HepG2 (cell line): Measurements from ENCODE around the gene NPBWR2. TPM values are rescaled to one million over a fixed set of nuclear protein-coding genes. Genes with fewer than 3 reads are reported as not detected.

Experiments used
- CC2D1A ChIP-seq: sonication (generic); formaldehyde crosslinking; IDR thresholded peaks from 2 replicates; pipeline ENCODE4 v1.8.1; 2023; ENCODE audit warnings: mild to moderate bottlenecking, missing genetic modification reagents
- HCFC1 ChIP-seq: fragments of 150-350 bp; IDR thresholded peaks from 2 replicates; pipeline ENCODE4 v1.6.1; 2014; ENCODE audit warnings: low read depth, low read length
- HDAC6 ChIP-seq: fragments of 200-600 bp; sonication (generic); IDR thresholded peaks from 2 replicates; pipeline ENCODE4 v1.7.0; 2017; ENCODE audit warnings: mild to moderate bottlenecking, antibody characterized with exemption, low read length, low read depth
- HMG20B ChIP-seq: conservative IDR thresholded peaks from 2 replicates; pipeline ENCODE4 v1.6.1; 2016; ENCODE audit warnings: missing genetic modification reagents, missing compliant biosample characterization
- MBNL3 ChIP-seq: fragments of 250-450 bp; sonication (Bioruptor Pico); conservative IDR thresholded peaks from 2 replicates; pipeline ENCODE4 v1.8.0; 2022; ENCODE audit warnings: mild to moderate bottlenecking, inconsistent platforms
- PLRG1 ChIP-seq: fragments of 450-650 bp; conservative IDR thresholded peaks from 2 replicates; pipeline ENCODE4 v1.6.1; 2016
- TEAD2 ChIP-seq: sonication (generic); formaldehyde crosslinking; IDR thresholded peaks from 2 replicates; pipeline ENCODE4 v1.9.0; 2021; ENCODE audit warnings: missing genetic modification reagents
- ZNF121 ChIP-seq: sonication (generic); formaldehyde crosslinking; IDR thresholded peaks from 2 replicates; pipeline ENCODE4 v1.5.0; 2020; ENCODE audit warnings: mild to moderate bottlenecking, missing genetic modification reagents
- ZNF383 ChIP-seq: sonication (generic); formaldehyde crosslinking; IDR thresholded peaks from 2 replicates; pipeline ENCODE4 v1.4.0; 2020; ENCODE audit warnings: missing genetic modification reagents, mild to moderate bottlenecking, borderline replicate concordance
- polyA plus RNA-seq, 8 experiments: library from polyadenylated mRNA; depleted of rRNA in 3 of 8; stranded (reverse) in 7 of 8; unstranded in 1 of 8; fragments of >200 nt; fragmentation: Illumina TruSeq in 4 of 8; extraction: Trizol in 4 of 8; gene quantifications; 2 replicates each; pipeline versions ENCODE4 v1.2.1 to v1.2.3, GENCODE V29; 2011 to 2016; ENCODE audit warnings: low read depth in 4 of 8, missing spikeins in 1 of 8, mixed read lengths in 1 of 8; ENCODE audit not compliant: insufficient read depth in 1 of 8
- total RNA-seq, 5 experiments: library from RNA; depleted of rRNA; stranded (reverse); fragments of >200 nt; fragmentation: Illumina TruSeq; extraction: Trizol; gene quantifications; 2 replicates each; pipeline ENCODE4 v1.2.3, GENCODE V29; 2016; ENCODE audit warnings: low read depth in 1 of 5
- TF ChIP-seq, protein P1 (sequence below): sonication (generic); formaldehyde crosslinking; IDR thresholded peaks from 2 replicates; pipeline ENCODE4 v1.4.0; 2020; ENCODE audit warnings: mild to moderate bottlenecking, missing genetic modification reagents
- TF ChIP-seq, protein P2 (sequence below): sonication (generic); formaldehyde crosslinking; IDR thresholded peaks from 2 replicates; pipeline ENCODE4 v1.4.0; 2020; ENCODE audit warnings: missing genetic modification reagents, borderline replicate concordance
- TF ChIP-seq, protein P3 (sequence below): sonication (generic); formaldehyde crosslinking; conservative IDR thresholded peaks from 2 replicates; pipeline ENCODE4 v1.4.0; 2020; ENCODE audit warnings: missing genetic modification reagents
- TF ChIP-seq, protein P4 (sequence below), 2 experiments: sonication (generic) in 1 of 2; formaldehyde crosslinking in 1 of 2; IDR thresholded peaks; 2 replicates each; pipeline versions ENCODE4 v1.4.0 to v1.6.1; 2018 to 2020; ENCODE audit warnings: missing genetic modification reagents in 2 of 2, borderline replicate concordance in 1 of 2, low read depth in 1 of 2, mild to moderate bottlenecking in 1 of 2, missing biosample characterization in 1 of 2
- TF ChIP-seq, protein P5 (sequence below): sonication (generic); formaldehyde crosslinking; conservative IDR thresholded peaks from 2 replicates; pipeline ENCODE4 v1.4.0; 2020; ENCODE audit warnings: missing genetic modification reagents
- TF ChIP-seq, protein P6 (sequence below): sonication (generic); formaldehyde crosslinking; conservative IDR thresholded peaks from 2 replicates; pipeline ENCODE4 v1.8.0; 2022; ENCODE audit warnings: low read depth, missing genetic modification reagents

Gene NPBWR2
- total and polyA plus RNA-seq, 2 of the 13 experiments (the other 11 are each of a cell fraction or from before 2014, with no cell fraction given) = not detected

DNA sequence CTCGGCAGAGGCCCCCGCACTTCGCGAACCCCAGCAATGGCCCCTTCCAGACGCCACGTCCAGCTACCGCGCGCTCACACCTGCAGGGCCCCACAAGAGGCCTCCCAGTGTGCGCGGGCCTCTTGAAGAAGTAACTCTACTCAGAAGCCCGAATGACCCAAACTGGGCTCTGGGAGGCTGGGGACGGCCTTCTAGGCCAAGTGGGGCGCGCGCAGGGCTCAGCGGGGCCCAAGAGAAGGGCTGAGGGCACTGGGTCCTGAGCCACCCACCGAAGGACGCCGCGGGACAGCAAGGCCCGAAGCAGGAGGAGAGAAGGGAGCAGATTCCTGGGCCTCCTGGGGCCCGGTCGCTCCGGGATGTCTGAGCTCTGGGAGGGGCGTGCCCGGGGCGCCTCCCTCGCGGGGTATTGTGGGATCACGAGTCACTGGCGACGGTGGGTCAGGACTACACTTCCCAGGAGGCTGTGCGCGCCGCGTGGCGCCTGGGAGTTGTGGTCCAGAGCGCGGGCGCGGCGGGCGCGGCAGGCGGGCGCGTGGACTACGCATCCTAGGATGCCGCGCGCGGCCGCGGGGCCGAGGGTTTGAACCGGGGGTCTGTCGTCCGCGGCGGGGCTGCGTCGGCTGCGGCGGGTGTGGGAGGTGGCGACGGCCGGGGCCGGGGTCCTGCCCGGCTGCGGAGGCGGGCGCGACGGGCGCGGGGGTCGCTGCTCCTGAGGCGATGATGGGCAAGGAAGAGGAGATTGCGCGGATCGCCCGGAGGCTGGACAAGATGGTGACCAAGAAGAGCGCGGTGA is 44.6 kb downstream of the NPBWR2 start, which contains the start of gene TCEA2 (continued):
- TF ChIP-seq, protein P1, sequence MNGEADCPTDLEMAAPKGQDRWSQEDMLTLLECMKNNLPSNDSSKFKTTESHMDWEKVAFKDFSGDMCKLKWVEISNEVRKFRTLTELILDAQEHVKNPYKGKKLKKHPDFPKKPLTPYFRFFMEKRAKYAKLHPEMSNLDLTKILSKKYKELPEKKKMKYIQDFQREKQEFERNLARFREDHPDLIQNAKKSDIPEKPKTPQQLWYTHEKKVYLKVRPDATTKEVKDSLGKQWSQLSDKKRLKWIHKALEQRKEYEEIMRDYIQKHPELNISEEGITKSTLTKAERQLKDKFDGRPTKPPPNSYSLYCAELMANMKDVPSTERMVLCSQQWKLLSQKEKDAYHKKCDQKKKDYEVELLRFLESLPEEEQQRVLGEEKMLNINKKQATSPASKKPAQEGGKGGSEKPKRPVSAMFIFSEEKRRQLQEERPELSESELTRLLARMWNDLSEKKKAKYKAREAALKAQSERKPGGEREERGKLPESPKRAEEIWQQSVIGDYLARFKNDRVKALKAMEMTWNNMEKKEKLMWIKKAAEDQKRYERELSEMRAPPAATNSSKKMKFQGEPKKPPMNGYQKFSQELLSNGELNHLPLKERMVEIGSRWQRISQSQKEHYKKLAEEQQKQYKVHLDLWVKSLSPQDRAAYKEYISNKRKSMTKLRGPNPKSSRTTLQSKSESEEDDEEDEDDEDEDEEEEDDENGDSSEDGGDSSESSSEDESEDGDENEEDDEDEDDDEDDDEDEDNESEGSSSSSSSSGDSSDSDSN (CRISPR knock-in tag) = peak; percentile 66
- TF ChIP-seq PLRG1 = no peak
- TF ChIP-seq HMG20B (CRISPR knock-in tag) = no peak; the same call in 1 of the 2 replicates
- TF ChIP-seq, protein P2, sequence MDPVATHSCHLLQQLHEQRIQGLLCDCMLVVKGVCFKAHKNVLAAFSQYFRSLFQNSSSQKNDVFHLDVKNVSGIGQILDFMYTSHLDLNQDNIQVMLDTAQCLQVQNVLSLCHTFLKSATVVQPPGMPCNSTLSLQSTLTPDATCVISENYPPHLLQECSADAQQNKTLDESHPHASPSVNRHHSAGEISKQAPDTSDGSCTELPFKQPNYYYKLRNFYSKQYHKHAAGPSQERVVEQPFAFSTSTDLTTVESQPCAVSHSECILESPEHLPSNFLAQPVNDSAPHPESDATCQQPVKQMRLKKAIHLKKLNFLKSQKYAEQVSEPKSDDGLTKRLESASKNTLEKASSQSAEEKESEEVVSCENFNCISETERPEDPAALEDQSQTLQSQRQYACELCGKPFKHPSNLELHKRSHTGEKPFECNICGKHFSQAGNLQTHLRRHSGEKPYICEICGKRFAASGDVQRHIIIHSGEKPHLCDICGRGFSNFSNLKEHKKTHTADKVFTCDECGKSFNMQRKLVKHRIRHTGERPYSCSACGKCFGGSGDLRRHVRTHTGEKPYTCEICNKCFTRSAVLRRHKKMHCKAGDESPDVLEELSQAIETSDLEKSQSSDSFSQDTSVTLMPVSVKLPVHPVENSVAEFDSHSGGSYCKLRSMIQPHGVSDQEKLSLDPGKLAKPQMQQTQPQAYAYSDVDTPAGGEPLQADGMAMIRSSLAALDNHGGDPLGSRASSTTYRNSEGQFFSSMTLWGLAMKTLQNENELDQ (CRISPR knock-in tag) = no peak
- TF ChIP-seq, protein P3, sequence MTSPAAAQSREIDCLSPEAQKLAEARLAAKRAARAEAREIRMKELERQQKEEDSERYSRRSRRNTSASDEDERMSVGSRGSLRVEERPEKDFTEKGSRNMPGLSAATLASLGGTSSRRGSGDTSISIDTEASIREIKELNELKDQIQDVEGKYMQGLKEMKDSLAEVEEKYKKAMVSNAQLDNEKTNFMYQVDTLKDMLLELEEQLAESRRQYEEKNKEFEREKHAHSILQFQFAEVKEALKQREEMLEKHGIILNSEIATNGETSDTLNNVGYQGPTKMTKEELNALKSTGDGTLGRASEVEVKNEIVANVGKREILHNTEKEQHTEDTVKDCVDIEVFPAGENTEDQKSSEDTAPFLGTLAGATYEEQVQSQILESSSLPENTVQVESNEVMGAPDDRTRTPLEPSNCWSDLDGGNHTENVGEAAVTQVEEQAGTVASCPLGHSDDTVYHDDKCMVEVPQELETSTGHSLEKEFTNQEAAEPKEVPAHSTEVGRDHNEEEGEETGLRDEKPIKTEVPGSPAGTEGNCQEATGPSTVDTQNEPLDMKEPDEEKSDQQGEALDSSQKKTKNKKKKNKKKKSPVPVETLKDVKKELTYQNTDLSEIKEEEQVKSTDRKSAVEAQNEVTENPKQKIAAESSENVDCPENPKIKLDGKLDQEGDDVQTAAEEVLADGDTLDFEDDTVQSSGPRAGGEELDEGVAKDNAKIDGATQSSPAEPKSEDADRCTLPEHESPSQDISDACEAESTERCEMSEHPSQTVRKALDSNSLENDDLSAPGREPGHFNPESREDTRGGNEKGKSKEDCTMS (CRISPR knock-in tag) = peak; percentile 41
- TF ChIP-seq ZNF121 (CRISPR knock-in tag) = no peak
- no peak for TF ChIP-seq HDAC6
- TF ChIP-seq, protein P4, sequence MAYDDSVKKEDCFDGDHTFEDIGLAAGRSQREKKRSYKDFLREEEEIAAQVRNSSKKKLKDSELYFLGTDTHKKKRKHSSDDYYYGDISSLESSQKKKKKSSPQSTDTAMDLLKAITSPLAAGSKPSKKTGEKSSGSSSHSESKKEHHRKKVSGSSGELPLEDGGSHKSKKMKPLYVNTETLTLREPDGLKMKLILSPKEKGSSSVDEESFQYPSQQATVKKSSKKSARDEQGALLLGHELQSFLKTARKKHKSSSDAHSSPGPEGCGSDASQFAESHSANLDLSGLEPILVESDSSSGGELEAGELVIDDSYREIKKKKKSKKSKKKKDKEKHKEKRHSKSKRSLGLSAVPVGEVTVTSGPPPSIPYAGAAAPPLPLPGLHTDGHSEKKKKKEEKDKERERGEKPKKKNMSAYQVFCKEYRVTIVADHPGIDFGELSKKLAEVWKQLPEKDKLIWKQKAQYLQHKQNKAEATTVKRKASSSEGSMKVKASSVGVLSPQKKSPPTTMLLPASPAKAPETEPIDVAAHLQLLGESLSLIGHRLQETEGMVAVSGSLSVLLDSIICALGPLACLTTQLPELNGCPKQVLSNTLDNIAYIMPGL (CRISPR knock-in tag; IDR thresholded peaks at IDR 0.05; ENCODE audit: borderline replicate concordance in 1 of 2, low read depth in 1 of 2) = peak; percentile 67 to 88; a peak in 3 of 4 replicates
- TF ChIP-seq TEAD2 (CRISPR knock-in tag) = no peak
- no peak for TF ChIP-seq MBNL3
- no peak; the same call in none of the 2 replicates for TF ChIP-seq ZNF383 (CRISPR knock-in tag)
- TF ChIP-seq CC2D1A (CRISPR knock-in tag) = no peak
- TF ChIP-seq HCFC1 = peak; percentile 100
- TF ChIP-seq, protein P5, sequence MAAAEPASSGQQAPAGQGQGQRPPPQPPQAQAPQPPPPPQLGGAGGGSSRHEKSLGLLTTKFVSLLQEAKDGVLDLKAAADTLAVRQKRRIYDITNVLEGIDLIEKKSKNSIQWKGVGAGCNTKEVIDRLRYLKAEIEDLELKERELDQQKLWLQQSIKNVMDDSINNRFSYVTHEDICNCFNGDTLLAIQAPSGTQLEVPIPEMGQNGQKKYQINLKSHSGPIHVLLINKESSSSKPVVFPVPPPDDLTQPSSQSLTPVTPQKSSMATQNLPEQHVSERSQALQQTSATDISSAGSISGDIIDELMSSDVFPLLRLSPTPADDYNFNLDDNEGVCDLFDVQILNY (CRISPR knock-in tag) = peak; percentile 64; the same call in 1 of the 2 replicates
- TF ChIP-seq, protein P6, sequence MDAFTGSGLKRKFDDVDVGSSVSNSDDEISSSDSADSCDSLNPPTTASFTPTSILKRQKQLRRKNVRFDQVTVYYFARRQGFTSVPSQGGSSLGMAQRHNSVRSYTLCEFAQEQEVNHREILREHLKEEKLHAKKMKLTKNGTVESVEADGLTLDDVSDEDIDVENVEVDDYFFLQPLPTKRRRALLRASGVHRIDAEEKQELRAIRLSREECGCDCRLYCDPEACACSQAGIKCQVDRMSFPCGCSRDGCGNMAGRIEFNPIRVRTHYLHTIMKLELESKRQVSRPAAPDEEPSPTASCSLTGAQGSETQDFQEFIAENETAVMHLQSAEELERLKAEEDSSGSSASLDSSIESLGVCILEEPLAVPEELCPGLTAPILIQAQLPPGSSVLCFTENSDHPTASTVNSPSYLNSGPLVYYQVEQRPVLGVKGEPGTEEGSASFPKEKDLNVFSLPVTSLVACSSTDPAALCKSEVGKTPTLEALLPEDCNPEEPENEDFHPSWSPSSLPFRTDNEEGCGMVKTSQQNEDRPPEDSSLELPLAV (CRISPR knock-in tag) = no peak; the same call in 1 of the 2 replicates
